B cell (primary cell): ENCODE measurements around the gene SPATA19. TPM values are rescaled to one million over a fixed set of nuclear protein-coding genes. Genes with fewer than 3 reads are reported as not detected.
"Not testable (repeated sequence)": the region's sequence is repeated elsewhere in the genome, so short reads cannot be mapped to it uniquely, and the experiment has no call there.

Experiments
- ATAC-seq: fragments of 200-7000 bp; cut with Tn5 transposase; one replicate; pipeline ENCODE4 v1.10.0; 2021; ENCODE audit warnings: low read depth, mild to moderate bottlenecking, moderate number of reproducible peaks, moderate library complexity
- CTCF ChIA-PET: fragments of 350-600 bp; sonication (Branson Sonifier 250); formaldehyde crosslinking; loops from one replicate; lab custom pipeline; 2021; ENCODE audit warnings: antibody characterized with exemption, inconsistent platforms; lab: Charles Lee
- POLR2A ChIA-PET: fragments of 350-600 bp; sonication (Branson Sonifier 250); formaldehyde crosslinking; loops from one replicate; lab custom pipeline; 2021; ENCODE audit warnings: antibody characterized with exemption; lab: Charles Lee
- DNase-seq: peaks from one replicate; pipeline ENCODE4 v3.0.0; 2013
- H2AFZ ChIP-seq: 2 replicates; pipeline ENCODE4 v1.6.1; 2012; ENCODE audit warnings: mild to moderate bottlenecking, low read depth, low read length; ENCODE audit not compliant: insufficient read depth, poor library complexity, severe bottlenecking
- H3K27ac ChIP-seq, 2 donors: 1 replicate in 1 of 2; 2 replicates in 1 of 2; pipeline ENCODE4 v1.5.1; 2012 to 2013; ENCODE audit warnings: low read length in 2 of 2, mild to moderate bottlenecking in 2 of 2, moderate library complexity in 1 of 2
- H3K27me3 ChIP-seq, 4 experiments: fragments of 200-600 bp in 1 of 4; sonication (generic) in 1 of 4; replicated peaks in 1 of 4; 1 replicate in 2 of 4; 2 replicates in 2 of 4; pipeline versions ENCODE4 v1.6.1 to v1.7.0; 2013 to 2016; ENCODE audit warnings: low read length in 3 of 4, mild to moderate bottlenecking in 2 of 4, mixed read lengths in 1 of 4, moderate library complexity in 1 of 4; ENCODE audit not compliant: insufficient read depth in 4 of 4, control insufficient read depth in 3 of 4; ENCODE audit errors: control extremely low read depth in 1 of 4
- H3K36me3 ChIP-seq, 2 experiments: replicated peaks in 1 of 2; 1 replicate in 1 of 2; 2 replicates in 1 of 2; pipeline versions ENCODE4 v1.6.1 to v1.7.1; 2013; ENCODE audit warnings: low read length in 1 of 2; ENCODE audit not compliant: insufficient read depth in 2 of 2, control insufficient read depth in 1 of 2; ENCODE audit errors: control extremely low read depth in 1 of 2, extremely low read depth in 1 of 2
- H3K4me1 ChIP-seq, 2 donors: fragments of 200-600 bp in 1 of 2; sonication (generic) in 1 of 2; 1 replicate in 1 of 2; 2 replicates in 1 of 2; pipeline versions ENCODE4 v1.5.1 to v1.6.1; 2013 to 2017; ENCODE audit warnings: low read length in 2 of 2; ENCODE audit not compliant: control insufficient read depth in 2 of 2, insufficient read depth in 2 of 2
- H3K4me2 ChIP-seq: replicated peaks from 2 replicates; pipeline ENCODE3; 2012; ENCODE audit warnings: mild to moderate bottlenecking, low read depth, low read length; ENCODE audit not compliant: poor library complexity, severe bottlenecking
- H3K4me3 ChIP-seq, 5 experiments: fragments of 200-600 bp in 1 of 5; sonication (generic) in 1 of 5; 1 replicate in 3 of 5; 2 replicates in 2 of 5; pipeline versions ENCODE4 v1.5.1 to v1.7.0; 2011 to 2016; ENCODE audit warnings: low read length in 4 of 5, mild to moderate bottlenecking in 4 of 5, low read depth in 2 of 5, control low read depth in 1 of 5, moderate library complexity in 1 of 5; ENCODE audit not compliant: insufficient read depth in 1 of 5; ENCODE audit errors: control extremely low read depth in 1 of 5, extremely low read depth in 1 of 5
- H3K79me2 ChIP-seq: fragments of 200-600 bp; sonication (generic); one replicate; pipeline ENCODE4 v1.6.0; 2016; ENCODE audit warnings: low read length; ENCODE audit not compliant: control insufficient read depth, insufficient read depth
- H3K9ac ChIP-seq: fragments of 200-600 bp; sonication (generic); 2 replicates; pipeline ENCODE4 v1.6.1; 2017; ENCODE audit warnings: mild to moderate bottlenecking, low read length, moderate library complexity
- H3K9me3 ChIP-seq, 3 donors: one replicate each; pipeline versions ENCODE4 v1.6.1 to v1.7.1; 2013; ENCODE audit warnings: low read length in 2 of 3; ENCODE audit not compliant: control insufficient read depth in 2 of 3, insufficient read depth in 1 of 3; ENCODE audit errors: control extremely low read depth in 1 of 3
- H4K20me1 ChIP-seq: 2 replicates; pipeline ENCODE4 v1.6.0; 2012; ENCODE audit warnings: mild to moderate bottlenecking, low read length; ENCODE audit not compliant: insufficient read depth, control insufficient read depth, poor library complexity, severe bottlenecking
- H3K27ac Mint-ChIP-seq: one replicate; pipeline ENCODE4 v1.8.0; 2021; ENCODE audit warnings: mixed read lengths
- H3K27me3 Mint-ChIP-seq: one replicate; pipeline ENCODE4 v1.8.0; 2021; ENCODE audit warnings: mixed read lengths
- H3K4me1 Mint-ChIP-seq: one replicate; pipeline ENCODE4 v1.8.0; 2021; ENCODE audit warnings: mixed read lengths
- H3K4me3 Mint-ChIP-seq: one replicate; pipeline ENCODE4 v1.8.0; 2021; ENCODE audit warnings: mixed read lengths
- H3K9me3 Mint-ChIP-seq: one replicate; pipeline ENCODE4 v1.8.0; 2022; ENCODE audit warnings: mixed read lengths; ENCODE audit not compliant: insufficient read depth
- EZH2 ChIP-seq: IDR thresholded peaks from 2 replicates; pipeline ENCODE4 v1.6.1; 2012; ENCODE audit warnings: borderline replicate concordance, low read depth, mild to moderate bottlenecking, moderate library complexity, low read length; ENCODE audit not compliant: insufficient read depth, poor library complexity, severe bottlenecking
- WGBS: methylation state at CpG from one replicate; pipeline ENCODE4 v1.1.5; 2013; ENCODE audit warnings: missing lambda C conversion rate; ENCODE audit not compliant: insufficient coverage; 5-methylcytosine and 5-hydroxymethylcytosine counted together
- intact Hi-C: fragments of 100-400 bp; cut with micrococcal nuclease; formaldehyde crosslinking; loops from one replicate; pipeline ENCODE4 v1.10.0; 2022
- polyA plus RNA-seq: library from polyadenylated mRNA; depleted of rRNA; stranded (reverse); fragments of >200 nt; gene quantifications from 2 replicates; pipeline ENCODE4 v1.2.3, GENCODE V29; 2012
- total RNA-seq, 2 donors: library from RNA; stranded (reverse); fragments of 120-200 nt in 1 of 2; gene quantifications; 1 replicate in 1 of 2; 2 replicates in 1 of 2; pipeline versions ENCODE4 v1.2.3 to v1.2.4, GENCODE V29; 2013 to 2022
- TF ChIP-seq, protein P1 (sequence below): fragments of 200-600 bp; IDR thresholded peaks from one replicate; pipeline ENCODE4 v1.8.0; 2022; ENCODE audit warnings: antibody characterized with exemption, mild to moderate bottlenecking

Gene SPATA19
- total and polyA plus RNA-seq, 2 donors (not counting 1 experiment from before 2014, with no cell fraction given) = not detected

DNA sequence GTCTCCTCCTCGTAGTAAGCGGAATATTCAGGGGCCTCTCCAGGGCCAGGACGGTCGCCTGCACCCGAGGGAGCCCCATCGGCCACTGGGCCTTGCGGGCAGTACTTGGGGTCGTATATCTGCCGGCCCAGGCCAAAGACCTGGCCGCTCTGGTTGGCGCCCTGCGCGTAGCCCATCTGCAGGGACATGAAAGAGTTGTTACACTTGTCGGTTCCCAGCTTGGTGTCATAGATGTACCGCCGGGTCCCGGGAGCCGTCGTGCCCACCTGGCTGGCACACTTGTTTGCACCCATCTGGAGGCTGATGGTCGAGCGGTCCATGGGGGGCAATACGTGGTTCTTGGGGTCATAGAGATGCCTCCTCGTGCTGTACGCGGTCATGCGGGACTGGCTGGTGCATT is 19.4 kb upstream of the SPATA19 start:
- Histone ChIP-seq H3K9ac (no peak overlapping the region), H3K4me1 (no peaks in the 10 kb centered on the region), H3K36me3 (no peaks in the 10 kb centered on the region), H2AFZ (no peak overlapping the region), H4K20me1 (no peaks in the 10 kb centered on the region), H3K4me2 (no peak overlapping the region), H3K27ac (no peak overlapping the region), H3K79me2 (no peaks in the 10 kb centered on the region), H3K27me3 (no peaks in the 10 kb centered on the region), H3K4me3 (no peak overlapping the region), H3K9me3 (peaks cover 0 to 13% (median 0%) of the 10 kb centered on the region in 3 donors)
- H3K4me1 Mint-ChIP-seq = no peaks in the 10 kb centered on the region
- POLR2A ChIA-PET = no interaction called here
- TF ChIP-seq, protein P1, sequence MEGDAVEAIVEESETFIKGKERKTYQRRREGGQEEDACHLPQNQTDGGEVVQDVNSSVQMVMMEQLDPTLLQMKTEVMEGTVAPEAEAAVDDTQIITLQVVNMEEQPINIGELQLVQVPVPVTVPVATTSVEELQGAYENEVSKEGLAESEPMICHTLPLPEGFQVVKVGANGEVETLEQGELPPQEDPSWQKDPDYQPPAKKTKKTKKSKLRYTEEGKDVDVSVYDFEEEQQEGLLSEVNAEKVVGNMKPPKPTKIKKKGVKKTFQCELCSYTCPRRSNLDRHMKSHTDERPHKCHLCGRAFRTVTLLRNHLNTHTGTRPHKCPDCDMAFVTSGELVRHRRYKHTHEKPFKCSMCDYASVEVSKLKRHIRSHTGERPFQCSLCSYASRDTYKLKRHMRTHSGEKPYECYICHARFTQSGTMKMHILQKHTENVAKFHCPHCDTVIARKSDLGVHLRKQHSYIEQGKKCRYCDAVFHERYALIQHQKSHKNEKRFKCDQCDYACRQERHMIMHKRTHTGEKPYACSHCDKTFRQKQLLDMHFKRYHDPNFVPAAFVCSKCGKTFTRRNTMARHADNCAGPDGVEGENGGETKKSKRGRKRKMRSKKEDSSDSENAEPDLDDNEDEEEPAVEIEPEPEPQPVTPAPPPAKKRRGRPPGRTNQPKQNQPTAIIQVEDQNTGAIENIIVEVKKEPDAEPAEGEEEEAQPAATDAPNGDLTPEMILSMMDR = no peak
- TF ChIP-seq EZH2 = no peak
- intact Hi-C loops = no loop called here
- DNase-seq = no peak
- no peak overlapping the region for H3K4me3 Mint-ChIP-seq
- CTCF ChIA-PET = no interaction called here
- no peak for ATAC-seq
- peaks cover 8% of the 10 kb centered on the region for H3K27me3 Mint-ChIP-seq
- WGBS = 96% methylated on average over 26 of the region's 26 CpGs
- no peak overlapping the region for H3K27ac Mint-ChIP-seq
- H3K9me3 Mint-ChIP-seq = no peaks in the 10 kb centered on the region

DNA sequence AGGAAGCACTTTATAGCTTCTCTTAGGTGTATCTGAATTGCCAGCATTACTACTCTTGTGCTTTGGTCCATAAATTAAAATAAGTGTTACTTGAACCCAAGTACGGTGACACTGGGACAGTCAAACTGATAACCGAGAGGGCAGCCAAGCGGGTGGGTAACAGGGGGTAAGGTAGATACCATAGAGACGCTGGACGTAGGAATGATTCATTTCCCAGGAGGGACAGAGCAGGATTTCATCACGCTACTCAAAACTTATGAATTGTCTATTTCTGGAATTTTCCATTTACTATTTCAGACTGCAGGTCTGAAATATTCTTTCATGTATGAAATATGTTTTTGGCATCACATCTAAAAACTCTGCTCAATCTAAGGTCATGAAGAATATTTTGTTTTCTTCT is 14.8 kb upstream of the SPATA19 start:
- Histone ChIP-seq H4K20me1 (no peaks in the 10 kb centered on the region), H3K79me2 (no peaks in the 10 kb centered on the region), H3K27ac (no peak overlapping the region), H3K9me3 (peaks cover 0 to 9% (median 0%) of the 10 kb centered on the region in 3 donors), H3K36me3 (no peaks in the 10 kb centered on the region), H3K9ac (no peak overlapping the region), H2AFZ (no peak overlapping the region), H3K4me3 (no peak overlapping the region), H3K27me3 (no peaks in the 10 kb centered on the region), H3K4me1 (no peaks in the 10 kb centered on the region), H3K4me2 (no peak overlapping the region)
- Mint-ChIP-seq H3K4me1 (no peaks in the 10 kb centered on the region), H3K27me3 (peaks cover 20% of the 10 kb centered on the region), H3K27ac (no peak overlapping the region), H3K4me3 (no peak overlapping the region), H3K9me3 (peaks cover 2% of the 10 kb centered on the region)
- 90% methylated on average over 2 of the region's 6 CpGs for WGBS
- ChIA-PET CTCF (no interaction called here), POLR2A (no interaction called here)
- ATAC-seq (no peak), DNase-seq (no peak)
- intact Hi-C loops = no loop called here
- TF ChIP-seq EZH2 = no peak
- TF ChIP-seq, protein P1 = no peak

DNA sequence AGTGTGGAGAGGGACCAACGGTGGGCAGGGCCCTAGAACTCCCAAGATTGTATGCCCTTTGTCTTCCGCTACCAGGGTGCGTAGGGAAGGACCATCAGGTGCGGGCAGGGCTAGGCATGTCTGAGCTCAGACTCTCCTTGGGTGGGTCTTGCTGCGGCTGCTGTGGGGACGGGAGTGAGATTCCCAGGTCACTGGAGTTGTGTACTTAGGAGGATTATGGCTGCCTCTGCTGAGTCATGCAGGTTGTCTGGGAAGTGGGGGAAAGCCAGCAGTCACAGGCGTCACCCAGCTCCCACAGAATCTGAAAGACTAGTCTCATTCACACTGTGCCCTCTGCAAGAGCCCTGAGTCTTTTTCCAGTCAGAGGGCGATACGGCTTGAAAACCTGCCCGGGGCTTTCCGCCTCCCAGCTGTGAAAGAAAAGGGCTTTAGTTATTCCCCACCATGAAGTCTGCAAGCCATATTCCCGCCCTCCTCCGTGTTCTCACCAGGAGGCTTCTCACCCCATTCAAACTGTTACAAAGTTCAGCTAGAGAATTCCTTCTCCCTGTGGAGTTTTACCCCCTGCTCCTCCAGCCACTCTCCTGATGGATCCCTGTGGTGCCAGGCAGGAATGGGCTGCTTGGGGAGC is 9.1 kb upstream of the SPATA19 start:
- H3K4me3 ChIP-seq = not testable (repeated sequence)

More for the DNA sequence above, 9.1 kb upstream of the SPATA19 start:
- H3K9me3 Mint-ChIP-seq, DNase-seq, intact Hi-C loops, H3K27ac ChIP-seq, POLR2A ChIA-PET, H2AFZ ChIP-seq, H3K27me3 ChIP-seq, H3K4me1 Mint-ChIP-seq, H4K20me1 ChIP-seq, H3K9ac ChIP-seq, ATAC-seq, H3K79me2 ChIP-seq, H3K27ac Mint-ChIP-seq, H3K9me3 ChIP-seq, H3K4me2 ChIP-seq, CTCF ChIA-PET, H3K36me3 ChIP-seq, H3K4me3 Mint-ChIP-seq, H3K4me1 ChIP-seq: not testable (repeated sequence)
- 71% methylated on average over 10 of the region's 13 CpGs for WGBS
- H3K27me3 Mint-ChIP-seq = peaks cover 20% of the 10 kb centered on the region
